ENCODE data around the gene VEGFA.

Gene VEGFA

DNA sequence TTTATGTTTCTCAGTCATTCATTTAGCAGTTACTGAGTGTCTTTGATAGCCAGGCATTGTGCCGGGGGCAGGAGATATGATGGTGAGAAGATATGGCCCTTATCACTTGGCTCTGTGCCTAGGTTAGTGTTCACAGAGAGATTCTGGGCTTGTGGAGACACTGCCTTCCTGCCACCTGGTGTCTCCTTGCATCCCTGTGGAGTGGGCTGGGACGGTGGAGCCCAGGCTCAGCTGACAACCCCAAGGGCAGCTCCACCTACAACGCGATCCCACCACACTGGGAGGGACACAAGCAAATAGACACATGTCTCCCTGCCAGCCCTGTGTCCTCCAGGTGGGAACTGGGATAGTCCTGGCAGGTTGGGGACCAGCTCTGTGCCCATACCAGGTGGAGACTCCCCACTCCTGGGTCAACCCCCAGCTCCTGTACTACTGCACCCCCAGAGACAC lies 30.3 kb upstream of the VEGFA start:
- no peak for DNase-seq

DNA sequence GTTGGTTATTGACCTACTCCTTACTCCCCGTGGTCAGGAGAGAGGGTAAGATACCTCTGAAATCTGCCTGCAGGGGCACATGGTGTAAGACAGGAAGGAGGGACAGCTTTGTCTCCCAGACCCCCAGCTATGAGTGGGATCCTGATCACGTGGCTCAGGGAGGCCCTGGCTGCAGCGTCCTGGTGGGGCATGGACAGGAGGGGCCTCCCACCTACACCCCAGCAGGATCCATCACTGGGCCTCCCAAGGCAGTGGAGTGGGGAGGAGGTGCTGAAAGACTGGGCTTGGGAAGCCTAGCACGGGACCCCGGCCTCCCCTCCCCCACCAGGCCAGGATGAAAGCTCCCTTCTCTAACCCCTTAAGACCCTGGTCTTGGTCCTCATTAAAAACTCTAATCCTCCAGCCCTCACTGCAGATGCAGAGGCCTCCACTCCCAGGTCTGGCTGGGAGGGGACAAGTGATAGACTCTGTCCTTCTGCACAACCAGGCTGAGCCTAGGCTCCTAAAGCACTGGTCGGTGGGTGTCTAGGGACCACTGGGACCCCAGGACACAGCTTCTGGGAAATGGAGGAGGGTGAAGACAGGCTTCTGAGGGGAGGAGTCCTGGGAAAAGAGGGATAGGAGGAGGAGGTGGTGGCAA lies 29.6 kb upstream of the VEGFA start:
- no peak for DNase-seq

DNA sequence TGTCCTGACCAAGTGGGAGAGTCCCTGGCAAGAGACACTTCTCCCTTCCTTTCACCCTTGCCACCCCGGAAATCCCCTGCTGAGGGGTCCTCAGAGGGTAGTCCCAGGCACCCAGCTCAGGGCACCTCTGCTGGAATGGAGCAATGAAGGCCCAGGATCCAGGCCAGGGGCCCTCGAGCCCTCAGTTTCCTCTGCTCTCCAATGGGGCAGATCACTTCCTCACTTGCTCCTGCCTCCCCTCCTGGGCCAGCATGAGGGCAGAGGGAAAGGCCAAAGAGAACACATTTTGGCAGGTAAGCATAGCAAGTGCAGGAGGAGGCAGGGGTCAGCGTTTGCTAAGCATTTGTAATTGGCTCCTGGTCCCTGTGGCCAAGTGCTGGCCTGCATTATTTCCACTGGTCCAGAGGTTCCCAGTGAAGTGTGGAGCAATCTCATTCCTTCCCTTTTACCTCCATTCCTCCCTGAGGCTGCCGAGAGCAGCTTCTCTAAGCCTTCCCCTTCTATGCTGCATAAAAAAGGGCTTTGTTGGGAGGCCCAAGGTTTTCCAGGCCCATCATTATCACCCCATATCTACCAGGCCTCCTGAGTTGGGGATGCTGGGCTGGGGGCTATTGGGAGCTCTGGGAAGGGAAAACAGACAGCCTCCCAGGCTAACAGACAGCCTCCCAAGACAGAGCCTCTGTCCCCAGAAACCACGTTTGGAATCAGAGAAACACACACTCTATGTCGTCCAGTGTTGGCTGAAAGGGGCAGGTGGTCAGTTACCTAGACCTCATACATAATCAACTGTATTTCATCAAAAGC lies 28.8 kb upstream of the VEGFA start:
- DNase-seq, result no peak

DNA sequence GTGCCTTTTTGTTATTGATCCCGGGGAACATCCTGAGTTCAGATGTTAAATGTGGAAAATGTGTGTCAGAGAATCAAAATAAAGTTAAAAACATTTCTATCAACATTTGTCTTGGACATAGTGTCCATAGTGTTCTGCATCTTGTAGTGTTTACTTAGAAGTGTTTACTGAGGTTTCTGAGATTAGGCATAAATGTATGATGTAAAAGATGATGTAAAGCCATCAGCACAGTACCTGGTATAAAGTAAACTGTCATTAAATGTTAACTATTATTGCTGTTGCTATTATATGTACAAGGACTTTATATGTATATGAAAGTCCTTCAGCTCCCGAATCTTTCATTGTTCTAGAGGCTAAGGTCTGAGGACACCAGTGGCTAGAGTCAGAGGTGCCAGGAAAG lies 28.2 kb upstream of the VEGFA start:
- no peak for DNase-seq

DNA sequence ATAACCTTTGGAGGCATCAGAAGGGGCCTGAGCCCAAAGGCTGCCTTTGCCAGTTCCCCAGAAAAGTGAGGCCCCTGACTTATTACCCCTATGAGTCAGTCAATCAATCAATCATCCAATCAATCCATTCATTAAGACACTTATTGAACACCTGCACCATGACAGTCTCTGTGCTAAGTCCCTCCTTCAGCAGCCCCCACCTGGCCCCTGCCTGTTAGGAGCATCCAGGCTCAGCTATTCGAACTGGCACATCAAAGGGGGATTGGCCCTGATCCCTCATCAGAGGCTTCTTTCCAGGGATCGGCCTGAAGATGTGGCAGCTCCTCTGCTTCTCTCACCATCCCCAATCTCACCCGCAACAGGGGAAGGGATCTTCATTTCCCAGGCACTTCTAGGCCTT lies 27.7 kb upstream of the VEGFA start:
- no peak for DNase-seq

GRCh38 chr6:43742931-43743632 lies 26.9 kb upstream of the VEGFA start:
- no peak for DNase-seq

- no peak for DNase-seq
Observed at GRCh38 chr6:43743682-43744381, 26.2 kb upstream of the VEGFA start.

- no peak for DNase-seq
Observed at GRCh38 chr6:43744491-43744890, 25.5 kb upstream of the VEGFA start.

GRCh38 chr6:43744931-43745727 lies 24.9 kb upstream of the VEGFA start:
- DNase-seq, result no peak

DNA sequence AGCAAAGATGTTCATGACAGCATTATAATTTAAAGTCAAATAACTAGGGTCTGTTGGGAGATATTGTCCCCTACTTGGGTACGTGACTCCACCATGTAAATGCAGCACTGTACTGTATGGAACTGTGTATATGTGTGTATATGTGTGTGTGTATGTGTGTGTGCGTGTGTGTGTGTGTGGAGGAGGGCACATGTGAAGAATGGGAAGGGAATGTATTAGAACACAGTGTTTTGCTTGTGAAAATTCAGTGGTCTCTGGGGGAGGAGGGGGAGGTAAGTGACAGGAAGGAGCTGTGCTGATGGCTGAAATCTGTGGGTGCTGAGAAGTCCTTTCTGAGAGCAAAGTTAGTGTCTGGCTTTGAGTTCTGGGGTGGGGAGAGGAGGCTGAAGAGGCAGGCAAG lies 23.9 kb upstream of the VEGFA start:
- DNase-seq, result no peak

- no peak for DNase-seq
Observed at GRCh38 chr6:43746613-43747102, 23.4 kb upstream of the VEGFA start.

DNA sequence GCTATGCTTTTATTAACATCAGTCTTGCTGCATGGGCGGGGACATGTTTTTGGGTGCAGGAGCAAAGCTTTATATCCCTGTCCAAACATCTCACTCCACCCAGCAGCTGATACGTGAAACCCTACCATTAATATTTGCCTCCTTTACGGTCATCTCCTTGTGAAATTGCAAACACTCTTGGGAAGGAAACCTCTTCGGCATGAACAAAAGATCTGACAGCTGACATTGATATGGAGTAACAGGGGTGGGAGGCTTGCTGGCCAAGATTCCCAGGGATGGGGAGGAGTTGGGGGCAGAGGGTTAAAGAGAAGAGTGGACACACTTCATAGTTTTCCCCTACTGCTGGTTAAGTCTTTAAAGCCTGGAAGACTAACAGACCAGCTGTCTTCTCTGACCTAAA lies 22.2 kb upstream of the VEGFA start:
- no peak for DNase-seq

- DNase-seq, result no peak
Observed at GRCh38 chr6:43748765-43749164, 21.2 kb upstream of the VEGFA start.

DNA sequence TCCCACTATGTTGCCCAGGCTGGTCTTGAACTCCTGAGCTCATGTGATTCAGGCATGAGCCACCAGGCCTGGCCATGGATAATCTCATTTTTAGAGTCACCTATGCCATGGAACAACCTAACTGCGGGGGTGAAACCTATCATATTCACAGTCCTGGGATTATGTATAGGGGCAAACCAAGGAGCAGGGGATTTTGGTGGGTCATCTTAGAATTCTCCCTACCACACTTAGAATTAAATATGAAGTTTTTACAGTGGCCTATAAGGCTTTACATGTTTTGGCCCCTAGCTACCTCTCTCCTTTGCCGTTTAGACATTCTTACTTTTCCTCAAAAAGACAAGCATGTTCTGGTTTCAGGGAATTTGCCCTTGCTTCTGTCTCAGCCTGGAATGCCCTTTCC lies 20.6 kb upstream of the VEGFA start:
- no peak for DNase-seq

DNA sequence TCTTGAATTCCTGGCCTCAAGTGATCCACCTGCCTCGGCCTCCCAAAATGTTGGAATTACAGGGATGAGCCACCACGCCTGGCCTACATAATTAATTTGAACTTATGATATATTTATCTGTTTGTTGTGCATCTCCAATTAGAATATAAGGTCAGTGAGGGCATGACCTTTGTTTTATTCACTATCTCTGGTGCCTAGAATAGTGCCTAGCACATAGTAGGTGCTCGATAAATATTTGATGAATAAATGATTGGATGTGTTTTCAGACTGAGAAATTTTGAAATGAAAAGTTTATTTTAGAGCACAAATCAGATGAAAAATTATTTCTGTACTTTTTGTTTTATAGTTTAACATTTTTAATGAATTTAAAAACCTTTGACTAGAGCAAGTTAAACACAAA lies 19.4 kb upstream of the VEGFA start:
- DNase-seq, result no peak

DNA sequence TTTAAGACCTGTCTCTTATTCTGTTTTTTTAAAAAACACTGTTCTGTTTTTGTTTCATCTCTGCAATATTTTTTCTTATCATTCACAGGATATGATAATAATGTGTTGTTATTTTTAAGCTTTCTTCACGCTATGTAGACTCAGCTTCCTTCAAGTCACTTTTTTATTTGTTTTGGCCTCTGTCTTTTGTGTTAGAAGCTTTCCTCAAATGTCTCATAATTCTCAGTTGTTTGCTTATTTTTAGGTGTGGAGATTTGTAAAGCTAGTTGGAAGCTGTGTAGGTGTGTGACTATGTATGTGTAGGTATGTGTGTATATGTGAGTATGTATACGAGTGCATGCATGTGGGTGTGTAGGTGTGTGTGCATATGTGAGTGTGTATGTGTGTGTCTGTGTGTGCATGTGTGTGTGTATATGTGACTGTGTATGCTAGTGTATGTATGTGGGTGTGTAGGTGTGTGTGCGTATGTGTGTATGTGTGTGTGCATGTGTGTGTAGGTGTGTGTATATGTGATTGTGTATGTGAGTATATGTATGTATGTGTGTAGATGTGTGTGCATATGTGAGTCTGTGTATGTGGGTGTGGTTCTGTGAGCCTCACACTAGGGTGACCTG lies 16.3 kb upstream of the VEGFA start:
- no peak for DNase-seq

DNA sequence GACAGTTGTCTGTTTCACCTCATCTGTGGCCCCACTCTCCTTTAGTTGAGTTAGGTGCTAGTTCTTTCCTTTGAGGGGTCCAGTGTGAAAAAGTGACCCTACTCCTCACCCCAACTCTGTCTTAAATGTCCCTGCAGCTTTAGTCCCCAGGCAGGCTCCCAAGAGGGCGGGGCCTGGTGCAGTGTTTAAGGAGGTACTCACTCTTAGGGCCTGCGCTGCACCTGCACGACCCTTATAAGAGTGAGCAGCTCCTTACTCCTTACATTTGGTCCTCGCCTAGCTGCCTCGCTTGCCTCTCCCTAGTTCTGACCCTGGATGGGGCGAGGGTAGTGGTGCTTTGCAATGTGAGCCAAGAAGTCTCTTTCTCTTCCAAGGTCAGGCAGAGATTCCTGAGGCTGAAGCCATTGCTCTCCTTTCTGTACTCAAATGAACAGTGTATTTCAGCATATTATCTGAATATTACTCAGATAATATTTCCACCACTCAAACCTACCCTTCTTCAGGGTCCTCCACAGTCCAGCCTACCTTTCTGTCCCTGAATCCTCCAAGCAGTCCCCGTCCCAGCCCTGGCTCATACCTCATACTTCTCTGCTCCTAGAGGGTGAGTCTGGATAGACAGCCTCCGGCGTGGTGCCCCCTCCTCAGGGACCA lies 11.9 kb upstream of the VEGFA start:
- no peak for DNase-seq

GRCh38 chr6:43758617-43759050 lies 11.4 kb upstream of the VEGFA start:
- DNase-seq, result no peak

DNA sequence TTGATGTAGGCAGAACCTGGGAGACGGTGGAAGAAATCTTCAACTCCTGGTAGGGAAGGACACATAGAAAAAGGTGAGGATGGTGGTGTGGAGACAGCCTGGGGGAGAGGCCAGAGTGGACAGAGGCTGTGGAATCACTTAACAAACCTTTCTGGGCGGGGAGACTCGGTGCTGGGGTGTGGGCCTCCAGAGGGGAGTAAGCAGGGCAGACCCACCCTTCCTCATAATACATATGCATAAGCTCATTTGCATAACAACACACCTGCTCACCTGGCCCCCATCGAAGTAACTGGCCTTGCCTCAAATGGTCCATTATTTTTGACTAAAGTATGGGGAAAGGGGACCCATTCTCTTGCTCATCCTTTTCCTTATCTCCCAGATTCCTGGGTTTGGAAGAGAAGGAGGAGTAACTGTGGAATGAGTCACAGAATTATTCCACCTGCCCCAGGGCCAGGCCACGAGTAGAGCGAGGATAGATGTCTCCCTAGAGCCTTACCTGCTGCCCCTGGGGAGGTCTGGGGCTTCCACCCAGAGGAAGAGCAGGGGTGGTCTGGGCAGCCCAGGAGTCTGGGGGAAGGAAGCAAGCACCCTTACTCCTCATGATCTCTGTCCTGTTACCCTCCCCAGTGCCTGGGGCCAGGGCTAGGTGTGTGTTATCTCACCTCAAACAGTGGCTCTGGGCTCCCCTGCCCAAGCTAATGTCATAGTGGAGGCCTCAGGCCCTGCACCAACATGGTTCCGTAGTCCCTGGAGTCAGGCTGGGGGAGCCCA lies 10.7 kb upstream of the VEGFA start:
- no peak for DNase-seq

GRCh38 chr6:43759907-43760206 lies 10.2 kb upstream of the VEGFA start:
- DNase-seq, result no peak

Measured in stimulated activated naive CD4-positive, alpha-beta T cell treated with Interleukin-2 at 50 U/mL for 16 hours (primary cell).